OCI-LY7 (cell line): Measurements from ENCODE around the gene ATMIN. TPM values are rescaled to one million over a fixed set of nuclear protein-coding genes. Genes with fewer than 3 reads are reported as not detected.
A peak's percentile ranks its signal among the peaks of the same experiment; 100 is the strongest.

ENCODE experiments used
- BruUV-seq: library from RNA; stranded (reverse); fragments of 400-500 nt; replicated peaks from 2 replicates; lab custom pipeline; 2021; lab: Mats Ljungman, UMichigan
- CTCF ChIA-PET: fragments of 300-600 bp; sonication (Branson Sonifier 250); formaldehyde crosslinking; loops from one replicate; lab custom pipeline; 2022; ENCODE audit warnings: antibody characterized with exemption; ENCODE audit not compliant: unreplicated experiment; lab: Charles Lee
- POLR2A ChIA-PET: fragments of 300-600 bp; sonication (Branson Sonifier 250); formaldehyde crosslinking; loops from one replicate; lab custom pipeline; 2022; ENCODE audit warnings: antibody characterized with exemption; lab: Charles Lee
- DNase-seq: peaks from one replicate; pipeline ENCODE4 v3.0.0-alpha.2; 2015; ENCODE audit warnings: low spot score
- H2AFZ ChIP-seq: fragments of 200-600 bp; sonication (generic), shearing (Covaris generic); 2 replicates; pipeline ENCODE4 v1.6.1; 2014; ENCODE audit warnings: mild to moderate bottlenecking, antibody characterized with exemption, low read length, moderate library complexity
- H3K27ac ChIP-seq: fragments of 200-600 bp; sonication (generic); 2 replicates; pipeline ENCODE4 v1.5.1; 2014; ENCODE audit warnings: mixed run types, low read depth, mild to moderate bottlenecking, moderate library complexity, low read length, inconsistent platforms; ENCODE audit not compliant: poor library complexity, severe bottlenecking
- H3K36me3 ChIP-seq: fragments of 200-600 bp; sonication (generic); 2 replicates; pipeline ENCODE4 v1.6.1; 2014; ENCODE audit warnings: mild to moderate bottlenecking, antibody characterized with exemption, low read length, moderate library complexity, mixed read lengths; ENCODE audit not compliant: insufficient read depth
- H3K4me1 ChIP-seq: fragments of 200-600 bp; sonication (generic); 2 replicates; pipeline ENCODE4 v1.5.1; 2014; ENCODE audit warnings: mild to moderate bottlenecking, low read length; ENCODE audit not compliant: insufficient read depth, poor library complexity, severe bottlenecking
- H3K4me2 ChIP-seq: fragments of 200-600 bp; sonication (generic); 2 replicates; pipeline ENCODE4 v1.6.1; 2014; ENCODE audit warnings: mild to moderate bottlenecking, low read length
- H3K4me3 ChIP-seq: fragments of 200-600 bp; sonication (generic); 2 replicates; pipeline ENCODE4 v1.5.1; 2014; ENCODE audit warnings: mild to moderate bottlenecking, low read depth, low read length; ENCODE audit not compliant: poor library complexity, severe bottlenecking
- H3K79me2 ChIP-seq: fragments of 200-600 bp; sonication (generic); 2 replicates; pipeline ENCODE4 v1.6.1; 2016; ENCODE audit warnings: low read depth, mild to moderate bottlenecking, low read length, moderate library complexity, mixed read lengths; ENCODE audit not compliant: insufficient read depth
- H3K9me2 ChIP-seq: fragments of 200-600 bp; sonication (generic); 2 replicates; pipeline ENCODE4 v1.6.1; 2016; ENCODE audit warnings: mild to moderate bottlenecking, low read length, mixed read lengths; ENCODE audit not compliant: insufficient read depth
- H3K9me3 ChIP-seq: fragments of 200-600 bp; sonication (generic); 2 replicates; pipeline ENCODE4 v1.6.1; 2014; ENCODE audit warnings: mild to moderate bottlenecking, mixed run types, low read length, mixed read lengths
- H4K20me1 ChIP-seq: fragments of 200-600 bp; sonication (generic); 2 replicates; pipeline ENCODE4 v1.6.1; 2014; ENCODE audit warnings: mild to moderate bottlenecking, antibody characterized with exemption, low read length, moderate library complexity, mixed read lengths; ENCODE audit not compliant: insufficient read depth
- EZH2phosphoT487 ChIP-seq: fragments of 200-600 bp; sonication (generic); IDR thresholded peaks from 2 replicates; pipeline ENCODE4 v1.6.1; 2018; ENCODE audit warnings: low read depth, borderline replicate concordance, mild to moderate bottlenecking, mixed run types, antibody characterized with exemption, low read length, moderate library complexity, mixed read lengths
- intact Hi-C: fragments of 100-400 bp; cut with micrococcal nuclease; formaldehyde crosslinking; loops from one replicate; pipeline ENCODE4 v1.10.0; 2022; ENCODE audit not compliant: unreplicated experiment
- total RNA-seq, 2 experiments: library from RNA; depleted of rRNA in 1 of 2; stranded (reverse); fragments of >200 nt in 1 of 2; shearing (Covaris generic) in 1 of 2; gene quantifications; 2 replicates each; pipeline ENCODE4 v1.2.3, GENCODE V29; 2014 to 2022
- TF ChIP-seq, protein P1 (sequence below): fragments of 200-600 bp; sonication (generic); conservative IDR thresholded peaks from 2 replicates; pipeline ENCODE4 v1.5.1; 2014; ENCODE audit warnings: mild to moderate bottlenecking, antibody characterized with exemption, low read length, moderate library complexity, mixed read lengths

The ATMIN gene
- total RNA-seq, 2 experiments from 2014 or later, result 15.0 to 23.7 TPM

DNA sequence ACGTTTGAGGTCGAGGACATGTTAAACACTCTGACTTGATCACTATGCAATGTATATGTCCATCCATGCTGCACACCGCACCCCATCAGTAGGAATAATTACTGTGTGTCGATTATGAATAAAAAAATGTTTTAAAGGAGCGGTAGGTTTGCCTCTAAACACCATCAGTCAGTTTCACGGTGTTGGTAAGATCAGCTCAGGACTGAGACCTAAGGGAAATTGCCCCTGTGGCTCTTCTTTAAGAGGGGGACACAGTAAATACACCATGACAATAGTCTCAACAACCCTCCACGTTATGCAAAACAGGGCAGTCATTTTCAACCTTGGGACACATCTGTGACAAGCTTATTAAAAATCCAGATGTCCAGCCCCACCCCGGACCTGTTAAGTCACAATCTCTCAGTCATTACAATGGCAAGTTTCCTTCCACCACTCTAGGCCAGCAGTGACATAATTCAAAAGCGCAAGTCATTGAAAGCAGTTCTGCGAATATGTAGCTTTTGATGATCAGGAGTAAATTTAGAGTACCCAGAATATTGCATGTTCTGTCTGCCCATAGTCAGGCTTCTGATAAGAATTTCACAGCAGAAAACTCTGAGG is 1.2 kb downstream of the ATMIN start:
- Histone ChIP-seq H3K36me3 (peaks cover 34% of the 10 kb centered on the region; the same call in 1 of the 2 replicates), H3K4me1 (peaks cover 13% of the 10 kb centered on the region), H3K9me2 (no peaks in the 10 kb centered on the region), H2AFZ (peak overlapping the region; percentile 74; the same call in 1 of the 2 replicates), H3K9me3 (no peaks in the 10 kb centered on the region), H3K27ac (peak overlapping the region; percentile 15), H4K20me1 (no peaks in the 10 kb centered on the region), H3K4me2 (peak overlapping the region; percentile 92), H3K4me3 (peak overlapping the region; percentile 76), H3K79me2 (peaks cover 18% of the 10 kb centered on the region; the same call in 1 of the 2 replicates)
- ChIA-PET POLR2A (interaction anchor here (0.6 to 2.0 kb wide), 4 partner anchors 35 to 42 kb away, joined by 3 to 10 read pairs (median 4); partner anchors contain the start of gene C16orf46), CTCF (no interaction called here)
- peak; percentile 43 for DNase-seq
- TF ChIP-seq EZH2phosphoT487, result no peak
- TF ChIP-seq, protein P1, sequence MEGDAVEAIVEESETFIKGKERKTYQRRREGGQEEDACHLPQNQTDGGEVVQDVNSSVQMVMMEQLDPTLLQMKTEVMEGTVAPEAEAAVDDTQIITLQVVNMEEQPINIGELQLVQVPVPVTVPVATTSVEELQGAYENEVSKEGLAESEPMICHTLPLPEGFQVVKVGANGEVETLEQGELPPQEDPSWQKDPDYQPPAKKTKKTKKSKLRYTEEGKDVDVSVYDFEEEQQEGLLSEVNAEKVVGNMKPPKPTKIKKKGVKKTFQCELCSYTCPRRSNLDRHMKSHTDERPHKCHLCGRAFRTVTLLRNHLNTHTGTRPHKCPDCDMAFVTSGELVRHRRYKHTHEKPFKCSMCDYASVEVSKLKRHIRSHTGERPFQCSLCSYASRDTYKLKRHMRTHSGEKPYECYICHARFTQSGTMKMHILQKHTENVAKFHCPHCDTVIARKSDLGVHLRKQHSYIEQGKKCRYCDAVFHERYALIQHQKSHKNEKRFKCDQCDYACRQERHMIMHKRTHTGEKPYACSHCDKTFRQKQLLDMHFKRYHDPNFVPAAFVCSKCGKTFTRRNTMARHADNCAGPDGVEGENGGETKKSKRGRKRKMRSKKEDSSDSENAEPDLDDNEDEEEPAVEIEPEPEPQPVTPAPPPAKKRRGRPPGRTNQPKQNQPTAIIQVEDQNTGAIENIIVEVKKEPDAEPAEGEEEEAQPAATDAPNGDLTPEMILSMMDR, result no peak
- TSS peak; percentile 48 for BruUV-seq
- intact Hi-C loops, result loop anchor here (2.0 to 10.0 kb wide), 3 partner anchors 40 to 700 kb away; partner anchors contain the start of gene C16orf46

DNA sequence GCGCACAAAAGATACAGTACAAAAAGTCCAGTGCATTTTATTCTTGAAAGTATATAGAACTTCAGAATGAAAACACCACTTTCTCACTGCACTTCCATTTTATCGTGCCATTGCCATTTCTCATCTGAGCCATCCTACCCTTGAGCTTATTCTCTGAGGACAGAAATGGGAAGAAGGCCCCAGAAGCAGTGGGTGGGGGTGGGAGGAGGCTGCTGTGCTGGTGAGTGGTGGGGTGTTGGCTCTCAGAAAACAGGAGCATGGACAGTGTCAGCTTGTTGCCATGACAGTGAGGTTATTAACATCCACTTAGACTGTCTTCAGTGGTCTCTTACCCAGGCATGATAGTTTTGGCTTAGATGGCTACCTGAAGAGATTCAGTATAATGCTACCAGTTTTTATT is 4.5 kb downstream of the ATMIN start:
- no peak overlapping the region for H3K4me2 ChIP-seq
- H3K36me3 ChIP-seq, result peaks cover 53% of the 10 kb centered on the region
- H3K9me3 ChIP-seq, result no peaks in the 10 kb centered on the region
- TF ChIP-seq, protein P1, result no peak
- no peak for TF ChIP-seq EZH2phosphoT487
- no TSS peak for BruUV-seq
- H3K4me3 ChIP-seq, result no peak overlapping the region
- ChIA-PET CTCF (interaction anchor here (0.6 kb wide), 1 partner anchor 518 kb away, joined by 5 read pairs; no protein-coding TSS in a partner anchor), POLR2A (no interaction called here)
- H2AFZ ChIP-seq, result no peak overlapping the region
- no peak for DNase-seq
- intact Hi-C loops, result no loop called here
- H3K4me1 ChIP-seq, result peaks cover 13% of the 10 kb centered on the region
- no peak overlapping the region for H3K27ac ChIP-seq
- peaks cover 18% of the 10 kb centered on the region; the same call in 1 of the 2 replicates for H3K79me2 ChIP-seq
- no peaks in the 10 kb centered on the region for H3K9me2 ChIP-seq
- H4K20me1 ChIP-seq, result no peaks in the 10 kb centered on the region

DNA sequence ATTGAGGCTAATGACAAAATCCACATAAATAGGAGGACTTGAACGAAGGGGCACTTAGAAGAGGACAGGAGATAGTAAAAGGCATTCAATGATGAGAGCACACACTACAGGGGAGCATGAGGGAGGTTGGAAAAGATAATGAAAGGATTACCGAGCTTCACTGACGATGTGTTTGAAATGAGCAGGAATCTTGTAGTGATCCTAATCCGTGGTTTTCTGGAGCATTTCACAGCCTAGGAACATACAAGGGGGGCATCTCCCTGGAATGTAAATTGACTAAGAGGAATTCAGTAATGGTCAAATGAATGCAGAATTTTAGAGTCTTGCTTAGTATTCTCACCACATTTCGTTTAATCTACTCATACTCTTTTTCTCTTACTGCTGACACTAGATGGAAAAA is 5.2 kb downstream of the ATMIN start:
- no peak overlapping the region for H3K27ac ChIP-seq
- DNase-seq, result no peak
- H4K20me1 ChIP-seq, result no peaks in the 10 kb centered on the region
- POLR2A ChIA-PET, result no interaction called here
- no peak overlapping the region for H2AFZ ChIP-seq
- peaks cover 60% of the 10 kb centered on the region for H3K36me3 ChIP-seq
- no peak overlapping the region for H3K4me2 ChIP-seq
- intact Hi-C loops, result no loop called here
- no TSS peak for BruUV-seq
- H3K4me3 ChIP-seq, result no peak overlapping the region
- TF ChIP-seq EZH2phosphoT487, result no peak
- TF ChIP-seq, protein P1, result no peak
- H3K4me1 ChIP-seq, result peaks cover 13% of the 10 kb centered on the region
- no peaks in the 10 kb centered on the region for H3K9me3 ChIP-seq
- CTCF ChIA-PET, result no interaction called here
- H3K9me2 ChIP-seq, result no peaks in the 10 kb centered on the region
- peaks cover 18% of the 10 kb centered on the region; the same call in 1 of the 2 replicates for H3K79me2 ChIP-seq
